ENCODE data around the gene TSHZ2. TPM values are rescaled to one million over a fixed set of nuclear protein-coding genes. Genes with fewer than 3 reads are reported as not detected.

The TSHZ2 gene
- polyA plus RNA-seq, 5 donors, result 9.5 to 15.8 (median 15.1) TPM

DNA sequence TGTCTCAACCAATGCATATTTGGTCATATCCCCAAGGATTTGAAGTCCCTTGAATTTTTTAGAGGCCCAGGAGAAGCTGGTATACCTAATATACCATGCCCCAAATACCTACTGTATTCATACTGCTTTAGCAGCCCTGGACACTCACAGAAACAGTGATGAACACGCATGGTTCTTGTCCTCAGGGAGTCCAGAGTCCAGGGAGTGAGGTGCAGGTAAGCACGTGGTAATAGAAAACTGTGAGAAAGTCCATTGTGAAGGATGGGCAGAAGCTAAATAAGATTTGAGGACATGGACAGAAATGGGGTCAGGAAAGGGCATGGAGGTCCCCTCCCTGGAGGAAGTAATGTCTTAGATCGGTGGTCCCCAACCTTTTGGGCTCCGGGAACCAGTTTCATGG, 85.4 kb downstream of the TSHZ2 start:
- DNase-seq, result no peak

DNA sequence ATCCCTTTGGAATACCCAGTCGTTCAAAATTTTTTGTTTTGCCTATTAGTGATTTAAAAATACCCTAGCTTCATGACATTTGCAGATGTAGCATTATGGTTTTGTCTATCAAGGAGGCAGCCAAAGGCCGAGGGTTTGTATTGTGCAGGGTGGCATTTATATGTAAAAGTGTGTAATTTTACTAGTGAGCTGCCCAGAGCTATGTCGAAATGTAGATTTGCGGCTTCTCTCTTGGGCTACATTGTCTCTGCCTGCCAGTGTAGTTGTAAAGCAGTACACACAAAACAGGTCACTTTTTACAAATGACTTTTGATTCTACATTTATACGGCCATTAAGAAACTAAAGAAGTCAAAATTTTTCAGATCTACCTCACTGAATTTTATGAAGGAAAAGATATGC, 87.7 kb downstream of the TSHZ2 start:
- DNase-seq, result no peak

DNA sequence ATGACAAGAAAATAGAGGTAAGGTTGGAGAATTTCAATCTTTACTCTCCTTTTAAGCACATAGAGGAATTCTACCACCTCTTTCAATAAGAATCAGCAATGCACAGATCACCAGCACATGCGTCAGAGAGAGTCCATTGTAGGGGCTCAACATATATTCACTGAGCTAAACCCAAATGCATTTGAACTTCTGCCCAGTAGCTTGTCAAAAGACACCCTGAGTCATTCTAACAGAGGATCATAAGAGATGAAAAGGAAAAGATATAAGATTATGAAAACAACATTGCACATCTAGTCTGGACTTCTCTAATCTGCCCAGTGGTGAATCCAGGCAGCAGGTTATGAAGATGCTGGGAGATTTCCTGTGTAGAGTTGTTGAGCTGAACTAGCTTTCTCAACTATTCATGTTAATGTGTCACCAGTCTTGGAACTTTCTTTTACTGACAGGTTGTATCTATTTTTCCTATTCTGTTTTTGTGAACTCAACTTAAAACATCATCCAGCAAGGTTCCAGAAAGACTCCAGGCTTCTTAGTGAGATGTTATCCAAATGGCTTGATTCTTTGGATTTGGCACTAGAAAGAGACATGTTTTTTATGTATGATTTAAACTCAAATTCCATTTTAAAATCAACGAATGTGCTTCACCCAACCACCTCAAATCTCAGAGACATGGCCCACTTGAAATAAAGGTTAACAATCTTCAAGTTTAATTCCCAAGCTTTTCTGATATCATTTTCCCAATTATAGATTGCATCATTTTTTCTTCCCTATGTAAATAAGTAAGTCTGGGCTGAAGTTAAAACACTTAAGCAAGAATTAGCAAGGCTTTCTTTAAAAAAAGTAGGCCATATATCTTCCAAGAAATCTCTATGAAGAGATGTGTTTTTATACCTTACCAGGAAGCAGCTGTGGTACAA, 89.3 kb downstream of the TSHZ2 start:
- DNase-seq, result no peak

DNA sequence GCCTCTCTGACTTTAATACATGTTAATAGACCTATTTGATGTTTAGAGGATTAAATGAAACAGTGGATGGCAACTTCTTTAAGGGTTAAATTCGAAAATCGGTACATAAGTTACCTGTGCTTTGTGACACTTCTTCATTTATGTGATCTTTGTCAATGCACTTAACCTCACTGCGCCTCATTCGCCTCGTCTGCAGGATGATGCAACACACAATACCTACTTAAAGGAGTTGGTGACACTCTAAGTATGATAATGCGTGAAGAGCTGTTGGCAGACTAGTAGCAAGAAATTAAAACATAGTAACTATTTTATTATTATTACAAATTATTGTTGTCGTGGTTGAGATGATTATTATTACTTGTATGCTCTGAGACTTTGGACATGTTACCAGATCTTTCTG, 92.8 kb downstream of the TSHZ2 start:
- DNase-seq, result no peak

DNA sequence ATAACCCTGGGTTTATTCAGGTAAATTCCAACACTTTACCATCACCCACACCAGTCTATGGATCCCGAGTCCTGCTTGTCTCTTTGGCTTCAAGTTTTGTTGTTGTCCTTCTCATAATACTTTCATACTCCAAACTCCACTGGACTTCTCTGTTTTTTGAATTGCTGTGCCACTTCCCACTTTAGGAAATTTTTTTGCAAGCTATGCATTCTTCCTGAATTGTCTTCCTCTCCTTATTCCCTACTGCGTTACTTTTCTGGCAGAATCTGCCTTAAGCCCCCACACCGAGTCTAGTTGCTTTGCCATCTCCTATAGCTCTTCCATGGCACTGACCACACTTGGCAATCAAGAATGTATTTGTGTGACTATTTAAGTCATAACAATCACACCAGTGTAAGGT, 96.1 kb downstream of the TSHZ2 start:
- DNase-seq, result no peak

DNA sequence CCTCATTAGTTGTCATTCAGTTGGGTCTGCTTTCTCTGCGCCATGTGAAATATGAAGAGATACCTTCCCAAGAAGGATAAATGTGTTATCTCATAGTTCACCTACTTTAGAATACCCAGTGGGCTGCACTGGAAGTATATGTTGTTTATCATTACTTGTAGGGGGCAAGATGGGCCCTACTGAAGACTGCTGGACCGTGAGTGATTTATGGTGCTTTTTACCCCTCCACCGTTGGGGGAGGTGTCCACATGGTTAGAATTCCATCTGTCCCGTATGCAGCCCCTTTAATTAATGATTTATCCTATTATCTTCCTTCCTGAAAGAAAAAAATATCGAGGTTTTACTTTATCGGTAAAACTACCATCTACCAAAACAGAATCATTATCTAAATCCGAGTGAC, 97.0 kb downstream of the TSHZ2 start:
- DNase-seq, result no peak

DNA sequence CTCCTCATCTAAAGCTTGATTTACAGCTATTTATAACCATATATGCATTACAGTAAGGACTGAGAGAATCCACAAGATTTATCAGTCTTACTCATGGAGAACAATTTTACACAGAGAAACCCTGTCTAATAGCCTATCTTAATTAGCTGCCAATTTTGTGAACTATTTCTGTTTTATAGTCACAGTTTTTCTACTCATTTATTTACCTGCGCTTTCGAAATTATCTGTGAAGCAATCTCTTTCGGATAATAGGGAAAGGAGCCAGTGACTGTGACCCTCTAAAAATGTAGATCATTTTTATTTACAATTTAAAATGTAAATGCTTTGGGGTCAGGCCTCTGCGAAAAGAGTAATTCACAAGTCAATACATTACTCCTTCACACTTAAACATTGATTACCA, 98.1 kb downstream of the TSHZ2 start:
- DNase-seq, result no peak

DNA sequence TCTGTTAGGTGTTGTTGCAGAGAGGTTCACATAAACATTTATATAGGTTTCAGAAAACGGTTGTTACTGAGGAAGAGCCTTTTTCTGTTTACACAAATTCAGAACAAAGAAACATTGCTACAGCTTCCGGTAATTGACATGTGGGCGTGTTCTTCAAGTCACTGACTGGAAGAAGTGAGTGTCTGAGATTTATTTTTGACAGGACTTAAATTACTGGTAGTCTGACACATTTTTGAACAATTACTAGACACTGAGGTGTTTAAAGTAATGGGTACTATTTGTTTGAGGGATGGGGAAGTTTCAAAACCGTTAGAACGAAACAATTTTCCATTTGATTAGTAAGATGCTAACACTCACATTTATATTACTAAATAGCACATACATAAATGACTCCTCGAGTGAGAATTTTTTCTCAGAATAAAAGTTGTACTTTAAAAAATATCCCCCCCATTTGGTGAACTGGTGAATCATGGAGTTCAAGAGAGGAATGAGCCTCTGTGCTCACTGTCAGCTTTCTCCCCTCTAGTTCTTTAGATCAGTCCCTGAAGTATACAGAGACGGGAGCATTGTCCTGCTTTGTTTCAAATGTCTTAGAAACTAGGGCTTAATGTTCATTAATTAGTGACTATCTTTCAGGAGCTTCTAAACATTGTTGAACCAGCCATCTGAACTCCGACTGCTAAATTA, 98.7 kb downstream of the TSHZ2 start:
- no peak for DNase-seq

DNA sequence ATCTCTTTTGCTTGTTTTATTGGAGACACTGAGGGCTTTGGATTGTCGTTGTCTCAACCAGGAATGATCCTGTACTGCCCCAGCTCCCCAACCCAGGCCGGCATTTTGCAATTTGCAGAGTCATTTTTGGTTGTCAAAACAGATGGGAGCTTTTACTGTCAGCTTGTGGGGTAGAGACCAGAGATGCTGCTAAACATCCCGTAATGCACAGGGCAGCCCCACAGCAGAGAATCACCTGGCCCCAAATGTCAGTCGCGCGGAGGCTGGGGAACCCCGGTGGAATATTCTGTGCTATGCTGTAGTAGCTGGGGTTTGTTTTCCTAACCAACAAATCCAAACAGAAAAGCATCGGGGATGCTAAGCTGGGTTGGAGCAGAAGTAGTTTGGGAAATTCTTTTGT, 99.7 kb downstream of the TSHZ2 start:
- no peak for DNase-seq

DNA sequence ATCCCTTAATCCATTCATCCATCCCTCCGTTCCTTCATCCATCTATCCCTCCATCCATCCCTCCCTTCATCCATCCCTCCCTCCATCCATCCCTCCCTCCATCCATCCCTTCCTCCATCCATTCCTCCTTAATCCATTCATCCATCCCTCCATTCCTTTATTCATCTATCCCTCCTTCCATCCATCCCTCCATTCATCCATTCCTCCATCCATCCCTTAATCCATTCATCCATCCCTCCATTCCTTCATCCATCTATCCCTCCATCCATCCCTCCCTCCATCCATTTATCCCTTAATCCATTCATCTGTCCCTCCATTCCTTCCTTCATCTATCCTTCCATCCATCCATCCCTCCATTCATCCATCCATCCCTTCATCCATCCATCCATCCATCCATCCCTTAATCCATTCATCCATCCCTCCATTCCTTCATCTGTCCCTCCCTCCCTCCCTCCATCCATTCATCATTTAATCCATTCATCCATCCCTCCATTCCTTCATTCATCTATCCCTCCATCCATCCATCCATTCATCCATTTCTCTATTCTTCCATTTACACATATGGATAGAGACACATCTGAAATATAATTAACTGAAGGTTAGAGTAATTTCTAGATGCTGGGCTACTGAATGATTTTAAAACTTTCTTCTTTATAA, 100.9 kb downstream of the TSHZ2 start:
- DNase-seq, result no peak

DNA sequence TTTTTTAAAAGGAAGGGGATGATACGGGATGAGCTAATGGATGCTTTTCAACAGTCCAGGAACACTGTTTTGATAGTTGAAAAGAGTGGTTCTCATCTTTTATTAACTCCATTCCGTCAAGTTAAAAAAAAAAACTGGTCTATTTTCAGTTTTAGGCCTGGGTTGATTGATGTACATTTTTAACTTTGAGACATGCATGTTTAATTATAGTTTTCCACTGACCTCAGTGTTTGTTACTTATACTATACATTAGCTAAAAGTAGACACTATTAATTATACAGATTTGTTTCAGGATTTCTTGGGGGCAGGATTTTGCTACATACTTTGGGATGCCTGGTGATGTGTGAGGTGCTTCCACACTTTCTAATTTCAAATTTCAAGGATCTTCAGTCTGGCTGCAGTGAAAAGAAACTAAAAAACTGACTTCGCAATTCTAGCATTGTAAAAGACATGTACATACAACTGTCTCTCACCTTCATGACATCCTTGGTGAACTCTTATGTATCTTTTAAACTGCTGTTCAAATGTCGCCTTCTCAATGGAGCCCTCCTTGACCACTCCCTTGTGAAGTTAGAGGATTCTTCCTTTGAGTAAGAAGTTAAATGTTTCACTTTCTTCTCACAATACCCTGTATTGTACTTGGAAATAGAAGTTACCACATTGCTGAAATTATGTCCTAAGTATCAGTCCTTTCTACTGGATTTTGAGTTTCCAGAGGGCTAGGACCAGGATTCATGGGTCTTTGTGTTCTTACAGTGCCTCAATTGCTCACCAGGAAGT, 101.7 kb downstream of the TSHZ2 start:
- no peak for DNase-seq

DNA sequence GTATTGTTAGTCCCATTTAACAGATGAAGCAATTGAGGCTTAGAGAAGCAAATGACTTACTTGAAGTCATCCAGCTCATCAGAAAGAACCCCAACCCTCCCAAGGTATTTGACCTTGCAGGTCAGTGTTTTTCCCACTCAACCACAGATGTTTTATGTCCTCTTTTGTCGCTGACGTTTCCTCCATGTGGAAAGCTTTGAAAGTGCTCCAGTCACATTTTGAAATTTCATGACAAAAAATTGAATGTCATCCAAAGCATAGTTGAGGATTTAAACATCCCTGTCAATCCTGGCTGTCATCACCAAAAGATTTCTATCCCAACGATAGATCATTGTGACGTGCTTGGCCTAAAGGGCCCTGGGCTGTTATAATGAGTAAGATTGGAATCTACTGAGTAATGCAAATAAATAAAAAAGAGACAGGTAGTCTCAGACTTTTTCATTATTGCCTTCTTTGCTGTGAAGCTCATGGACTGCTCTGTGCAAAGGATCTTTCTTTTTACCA, 102.7 kb downstream of the TSHZ2 start:
- DNase-seq, result no peak

DNA sequence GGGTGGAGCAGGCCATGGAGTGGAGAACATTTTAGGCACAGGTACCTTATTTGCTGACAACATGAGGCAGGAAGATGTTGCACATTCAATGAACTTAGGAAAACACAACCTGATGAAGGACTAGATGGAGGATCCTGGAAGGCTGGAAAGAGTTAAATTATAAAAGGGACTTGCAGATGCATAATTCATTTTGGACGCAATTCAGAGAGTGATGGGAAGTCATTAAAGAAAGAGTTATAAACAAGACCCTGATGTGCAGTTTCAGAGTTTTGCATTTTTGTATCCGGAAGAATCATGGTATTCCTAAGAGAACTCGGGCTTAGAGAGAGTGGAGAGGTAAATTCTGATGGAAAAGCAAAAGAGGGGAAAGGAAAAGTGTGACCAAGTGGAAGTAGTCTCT, 104.5 kb downstream of the TSHZ2 start:
- DNase-seq, result no peak

DNA sequence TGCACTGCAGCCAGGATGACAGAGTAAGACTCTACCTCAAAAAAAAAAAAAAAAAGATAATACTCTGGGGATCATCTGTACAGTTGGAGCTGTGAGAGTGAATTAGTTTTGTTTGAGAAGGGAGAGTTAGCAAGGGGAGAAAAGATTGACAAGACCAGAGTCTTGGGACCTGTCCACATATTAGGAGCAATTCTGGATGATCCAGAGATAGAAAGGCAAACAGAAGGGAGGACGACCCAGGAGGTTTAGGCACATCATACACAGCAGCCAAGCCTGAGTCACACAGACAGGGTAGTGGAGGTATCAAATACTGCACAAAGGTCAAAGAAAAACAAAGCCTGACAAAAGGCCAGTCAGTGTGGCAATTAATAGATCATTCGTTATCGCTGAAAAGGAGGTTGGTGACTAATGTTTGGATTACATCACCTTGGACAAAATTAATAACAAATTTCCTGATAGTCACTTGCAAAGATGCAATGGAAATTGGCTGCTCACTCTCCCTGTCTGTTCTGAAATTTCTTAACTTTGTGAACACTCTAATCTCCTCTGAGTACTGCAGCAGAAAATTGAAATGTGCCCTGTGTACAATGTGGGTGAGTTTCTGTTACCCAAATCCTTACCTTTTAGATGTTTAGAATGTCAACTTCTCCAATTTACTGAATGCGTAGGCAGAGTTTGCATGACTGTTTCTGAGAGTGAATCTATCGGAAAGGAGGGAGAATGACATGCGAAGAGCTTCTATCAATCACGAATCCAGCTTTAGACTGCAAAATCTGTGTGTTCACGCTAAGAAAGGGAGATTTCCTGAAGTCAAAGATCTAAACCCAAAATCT, 105.4 kb downstream of the TSHZ2 start:
- no peak for DNase-seq

DNA sequence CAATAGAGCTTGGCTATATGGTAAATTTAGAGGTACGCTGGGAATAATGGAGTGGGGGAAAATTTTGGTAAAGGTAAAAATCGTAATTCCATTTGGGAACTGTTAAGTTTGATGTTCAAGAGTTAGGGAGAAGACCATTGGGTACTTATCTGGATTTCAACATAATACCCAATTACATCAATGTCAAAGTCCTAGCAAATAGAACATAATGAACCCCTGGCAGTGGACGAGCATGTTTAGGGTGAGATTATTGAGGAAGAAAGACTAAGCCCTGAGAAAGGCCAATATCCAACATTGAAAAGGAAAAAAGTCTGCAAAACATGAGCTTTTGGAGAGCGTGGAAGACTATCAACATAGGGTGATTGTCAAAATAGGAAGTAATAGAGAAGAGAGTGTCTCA, 106.6 kb downstream of the TSHZ2 start:
- no peak for DNase-seq

DNA sequence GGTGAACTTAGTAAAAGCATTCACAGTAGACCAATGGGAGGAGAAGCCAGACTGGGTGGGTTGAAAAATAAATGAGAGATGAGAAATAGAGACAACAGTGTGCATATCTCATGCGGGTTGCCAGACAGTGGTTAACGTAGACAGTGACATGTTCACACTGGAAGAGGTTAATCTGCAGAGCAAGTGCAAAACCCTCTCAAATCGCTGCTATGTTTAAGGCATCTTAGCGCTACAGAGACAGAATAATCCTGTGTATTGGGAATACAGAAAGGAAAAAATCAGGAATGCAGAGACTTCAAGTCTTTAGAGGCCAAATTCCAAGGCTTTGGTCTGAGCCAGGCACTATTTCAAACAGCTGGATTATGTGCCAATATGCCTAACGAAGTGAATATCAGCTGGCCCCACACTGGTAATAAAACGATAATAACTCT, 107.1 kb downstream of the TSHZ2 start:
- no peak for DNase-seq

DNA sequence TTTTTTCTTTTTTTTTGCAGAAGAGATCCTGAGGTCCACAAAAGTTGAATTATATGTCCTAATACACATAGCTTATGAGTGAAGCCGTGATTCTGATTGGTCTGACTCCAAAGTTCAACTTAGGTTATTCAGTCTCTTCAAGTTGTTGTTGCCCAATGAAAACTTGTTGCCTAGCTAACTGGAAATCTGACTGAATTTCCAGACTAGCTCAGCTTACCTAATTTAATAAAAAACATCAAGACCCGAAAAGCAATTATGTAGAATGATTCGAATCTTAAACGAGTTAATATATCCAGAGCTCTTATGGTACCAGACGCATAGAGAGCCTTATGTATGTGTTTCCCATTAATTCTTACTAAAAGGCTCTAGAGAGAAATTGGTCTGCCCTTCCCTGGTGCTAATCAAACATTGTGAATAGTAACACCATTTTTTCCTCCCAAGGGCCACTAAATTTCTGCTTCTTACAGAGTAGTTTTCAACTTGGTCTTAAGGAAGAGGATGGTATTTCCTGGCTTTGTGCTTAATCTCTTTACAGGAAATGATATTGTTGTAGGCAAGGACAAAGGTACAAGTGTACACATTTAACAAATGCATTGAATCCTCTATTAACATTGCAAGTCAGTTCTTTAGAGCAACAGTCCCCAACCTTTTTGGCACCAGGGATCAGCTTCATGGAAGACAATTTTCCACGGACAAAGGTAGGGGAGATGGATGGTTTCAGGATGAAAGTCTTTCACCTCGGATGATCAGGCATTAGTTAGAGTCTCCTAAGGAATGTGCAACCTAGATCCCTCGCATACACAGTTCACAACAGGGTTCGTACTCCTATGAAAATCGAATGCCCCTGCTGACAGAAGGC, 107.9 kb downstream of the TSHZ2 start:
- no peak for DNase-seq

DNA sequence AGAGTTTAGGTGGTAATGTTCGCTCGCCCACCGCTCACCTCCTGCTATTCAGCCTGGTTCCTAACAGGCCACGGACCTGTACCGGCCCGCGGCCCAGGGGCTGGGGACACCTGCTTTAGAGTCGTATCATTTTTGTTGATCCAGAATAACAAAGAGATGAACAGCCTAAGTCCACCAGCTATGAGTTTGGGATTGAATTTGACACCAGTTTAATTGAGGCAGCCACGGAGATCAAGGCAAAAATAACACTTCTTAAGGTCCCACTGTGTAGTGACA, 108.5 kb downstream of the TSHZ2 start:
- DNase-seq, result no peak

DNA sequence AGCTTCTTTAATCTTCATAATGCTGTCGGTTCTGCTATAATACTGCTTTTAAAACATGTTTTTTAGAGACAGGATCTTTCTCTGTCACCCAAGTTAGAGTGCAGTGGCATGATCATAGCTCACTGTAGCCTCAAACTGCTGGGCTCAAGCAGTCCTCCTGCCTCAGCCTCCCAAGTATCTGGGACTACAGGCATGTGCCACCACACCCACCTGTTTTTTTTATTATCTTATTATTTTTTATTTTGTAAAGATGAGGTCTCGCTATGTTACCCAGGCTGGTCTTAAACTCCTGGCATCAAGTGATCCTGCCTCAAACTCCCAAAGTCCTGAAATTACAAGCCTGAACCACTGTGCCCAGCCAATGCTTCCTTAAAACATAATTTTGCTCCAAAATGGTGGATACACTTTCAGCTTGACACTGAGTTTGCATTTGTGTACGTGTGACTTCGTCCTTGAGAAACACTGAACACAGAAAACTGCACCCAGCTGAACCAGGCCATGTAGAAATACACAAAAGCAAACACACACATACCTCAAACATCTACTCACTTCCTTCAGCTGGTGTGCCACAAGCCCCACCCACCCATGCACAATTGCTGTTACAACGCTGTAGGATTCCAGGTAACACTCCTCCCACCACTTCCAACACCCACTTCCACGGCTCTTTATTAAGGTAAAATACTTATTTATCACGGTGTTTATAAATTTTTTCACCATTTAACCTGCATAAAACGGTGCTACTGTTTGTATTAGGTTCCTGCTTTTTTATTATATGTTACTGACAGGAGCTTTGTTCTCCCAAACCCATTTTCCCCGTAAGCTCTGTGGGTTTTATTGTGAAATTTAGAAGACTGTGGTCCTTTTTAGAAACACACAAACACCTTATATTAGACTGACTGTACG, 109.1 kb downstream of the TSHZ2 start:
- DNase-seq, result no peak
